GM10266 (cell line): ENCODE data around the gene ZMAT2.
A peak's percentile ranks its signal among the peaks of the same experiment; 100 is the strongest.
"Not testable (repeated sequence)": the region's sequence is repeated elsewhere in the genome, so short reads cannot be mapped to it uniquely, and the experiment has no call there.

Experiments
- DNase-seq: peaks from one replicate; pipeline ENCODE4 v3.0.0; 2012; ENCODE audit errors: extremely low spot score
- TF ChIP-seq, protein P1 (sequence below): IDR thresholded peaks from 2 replicates; pipeline ENCODE4 v1.5.1; 2012; ENCODE audit warnings: mild to moderate bottlenecking, low read depth; ENCODE audit not compliant: control insufficient read depth, insufficient read depth; ENCODE audit errors: missing control alignments

Gene ZMAT2

DNA sequence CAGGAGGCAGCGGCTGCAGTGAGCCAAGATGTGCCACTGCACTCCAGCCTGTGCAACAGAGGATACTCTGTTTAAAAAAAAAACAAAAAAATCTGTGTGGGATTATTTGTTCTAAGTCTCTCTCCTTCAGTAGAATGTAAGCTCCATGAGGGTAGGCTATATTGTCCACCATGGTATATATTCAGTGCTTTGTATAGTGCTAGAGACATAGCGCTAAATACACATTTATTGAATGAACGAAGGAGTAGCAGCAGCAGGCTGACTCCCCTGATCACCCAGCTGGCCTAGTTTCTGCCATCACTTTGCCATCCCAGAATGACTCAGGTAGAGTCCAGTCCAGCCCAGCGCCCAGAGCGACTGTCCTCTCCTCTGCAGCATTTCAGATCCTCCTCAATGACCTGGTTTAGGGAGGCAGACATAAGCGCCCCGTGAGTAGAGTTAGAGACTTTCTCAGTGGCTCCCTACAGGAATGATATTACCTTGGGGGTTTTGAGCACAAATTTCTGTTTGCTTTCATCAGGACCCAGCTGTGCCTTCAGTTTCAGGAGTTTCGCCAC lies 9.8 kb upstream of the ZMAT2 start:
- DNase-seq, result peak; percentile 8
- TF ChIP-seq, protein P1, sequence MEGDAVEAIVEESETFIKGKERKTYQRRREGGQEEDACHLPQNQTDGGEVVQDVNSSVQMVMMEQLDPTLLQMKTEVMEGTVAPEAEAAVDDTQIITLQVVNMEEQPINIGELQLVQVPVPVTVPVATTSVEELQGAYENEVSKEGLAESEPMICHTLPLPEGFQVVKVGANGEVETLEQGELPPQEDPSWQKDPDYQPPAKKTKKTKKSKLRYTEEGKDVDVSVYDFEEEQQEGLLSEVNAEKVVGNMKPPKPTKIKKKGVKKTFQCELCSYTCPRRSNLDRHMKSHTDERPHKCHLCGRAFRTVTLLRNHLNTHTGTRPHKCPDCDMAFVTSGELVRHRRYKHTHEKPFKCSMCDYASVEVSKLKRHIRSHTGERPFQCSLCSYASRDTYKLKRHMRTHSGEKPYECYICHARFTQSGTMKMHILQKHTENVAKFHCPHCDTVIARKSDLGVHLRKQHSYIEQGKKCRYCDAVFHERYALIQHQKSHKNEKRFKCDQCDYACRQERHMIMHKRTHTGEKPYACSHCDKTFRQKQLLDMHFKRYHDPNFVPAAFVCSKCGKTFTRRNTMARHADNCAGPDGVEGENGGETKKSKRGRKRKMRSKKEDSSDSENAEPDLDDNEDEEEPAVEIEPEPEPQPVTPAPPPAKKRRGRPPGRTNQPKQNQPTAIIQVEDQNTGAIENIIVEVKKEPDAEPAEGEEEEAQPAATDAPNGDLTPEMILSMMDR, result no peak

GRCh38 chr5:140690941-140691924 lies 9.0 kb upstream of the ZMAT2 start, which contains the start of the genes HARS1 and HARS2:
Gene HARS1, minus strand, starts transcription at chr5:140691370. Its CDS starts 66 bp downstream, at chr5:140691304.
Gene HARS2, plus strand, starts transcription at chr5:140691455. Its CDS starts 194 bp downstream, at chr5:140691649.
- DNase-seq, result peak; percentile 85
- TF ChIP-seq, protein P1, result no peak

- TF ChIP-seq, protein P1, result no peak
- DNase-seq, result no peak
Measured at GRCh38 chr5:140694276-140694675, 6.0 kb upstream of the ZMAT2 start.

DNA sequence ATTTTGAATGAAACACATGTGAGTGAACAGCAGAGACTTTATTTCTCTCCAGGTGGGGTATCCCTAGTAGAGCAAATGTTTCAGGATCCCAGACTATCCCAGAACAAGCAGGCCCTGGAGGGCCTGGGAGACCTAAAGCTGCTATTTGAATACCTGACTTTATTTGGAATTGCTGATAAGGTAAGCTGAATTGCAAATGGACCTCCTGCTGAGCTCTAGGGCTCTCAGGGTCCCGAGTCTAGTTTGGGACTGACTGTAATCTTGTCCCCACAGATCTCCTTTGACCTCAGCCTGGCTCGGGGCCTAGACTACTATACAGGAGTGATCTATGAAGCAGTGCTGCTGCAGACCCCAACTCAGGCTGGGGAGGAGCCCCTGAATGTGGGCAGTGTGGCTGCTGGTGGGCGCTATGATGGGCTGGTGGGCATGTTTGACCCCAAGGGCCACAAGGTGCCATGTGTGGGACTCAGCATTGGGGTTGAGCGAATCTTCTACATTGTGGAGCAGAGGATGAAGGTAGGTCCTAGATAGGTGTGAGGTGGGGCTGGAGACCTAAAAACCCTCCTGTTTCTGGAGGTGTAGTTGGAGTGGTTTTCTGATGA lies 3.3 kb upstream of the ZMAT2 start:
- DNase-seq, result no peak
- TF ChIP-seq, protein P1, result no peak

DNA sequence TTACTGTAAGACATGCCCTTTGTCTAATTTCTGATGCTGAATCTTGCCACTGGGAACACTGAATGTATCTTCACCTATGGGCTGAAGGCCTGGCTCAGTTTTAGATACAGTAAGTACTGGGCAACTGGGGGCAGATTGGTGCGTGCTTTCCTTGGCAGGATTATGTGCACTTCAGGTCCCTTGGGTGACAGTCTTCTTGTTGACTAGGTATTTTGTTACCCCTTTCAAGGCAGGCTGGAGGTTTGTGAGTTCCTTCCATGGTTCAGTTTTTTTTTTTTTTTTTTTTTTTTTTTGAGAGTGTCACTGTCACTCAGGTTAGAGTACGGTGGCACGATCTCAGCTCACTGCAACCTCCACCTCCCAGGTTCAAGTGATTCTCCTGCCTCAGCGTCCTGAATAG lies 7.6 kb downstream of the ZMAT2 start:
- DNase-seq, result no peak
- TF ChIP-seq, protein P1, result no peak

DNA sequence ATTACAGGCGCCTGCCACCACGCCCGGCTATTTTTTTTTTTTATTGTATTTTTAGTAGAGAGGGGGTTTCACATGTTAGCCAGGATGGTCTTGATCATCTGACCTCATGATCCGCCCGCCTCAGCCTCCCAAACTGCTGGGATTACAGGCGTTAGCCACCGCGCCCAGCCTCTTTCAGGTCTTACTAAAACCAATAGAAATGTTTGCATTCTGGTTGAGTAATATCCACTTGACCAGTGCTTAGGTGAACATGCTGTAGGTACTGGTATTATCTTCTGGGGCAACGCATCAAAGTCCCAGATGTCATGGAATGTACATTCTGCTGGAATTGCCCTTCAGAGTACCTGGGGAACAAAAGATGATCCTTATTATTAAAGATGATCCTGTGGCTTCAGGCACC lies 8.5 kb downstream of the ZMAT2 start:
- not testable (repeated sequence) for DNase-seq

DNA sequence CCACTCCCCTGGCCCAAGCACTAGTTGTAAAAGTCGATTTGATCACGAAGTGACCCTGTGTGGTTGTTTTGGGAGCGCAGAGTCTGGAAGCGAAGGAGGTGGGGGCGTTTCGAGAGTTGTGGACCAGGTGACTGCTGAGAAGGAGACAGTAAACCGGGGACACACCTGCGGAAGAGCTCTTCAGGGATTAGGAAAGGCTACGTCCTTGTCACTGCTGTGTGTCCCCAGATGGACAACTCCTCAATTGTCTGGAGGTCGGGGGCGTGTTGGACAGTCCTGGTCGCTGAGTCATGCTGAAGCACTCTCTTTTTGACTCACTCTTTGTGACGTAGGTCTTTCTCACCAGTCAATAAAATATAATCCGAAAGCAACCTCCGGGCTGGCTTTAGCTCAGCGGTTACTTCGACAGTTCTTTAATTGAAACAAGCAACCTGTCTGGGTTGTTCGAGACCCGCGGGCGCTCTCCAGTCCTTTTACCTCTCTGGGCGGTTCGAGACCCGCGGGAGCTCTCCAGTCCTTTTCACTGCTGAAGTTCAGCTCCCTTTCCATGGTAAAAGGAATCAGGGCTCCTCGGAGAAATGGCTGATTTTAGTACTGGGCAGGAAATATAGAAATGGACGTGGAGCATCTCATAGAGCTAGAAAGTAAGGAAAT lies 10.8 kb downstream of the ZMAT2 start:
- TF ChIP-seq, protein P1, result no peak
- DNase-seq, result peak; percentile 67
